ENCODE data around the gene RAPGEF1.

The RAPGEF1 gene

DNA sequence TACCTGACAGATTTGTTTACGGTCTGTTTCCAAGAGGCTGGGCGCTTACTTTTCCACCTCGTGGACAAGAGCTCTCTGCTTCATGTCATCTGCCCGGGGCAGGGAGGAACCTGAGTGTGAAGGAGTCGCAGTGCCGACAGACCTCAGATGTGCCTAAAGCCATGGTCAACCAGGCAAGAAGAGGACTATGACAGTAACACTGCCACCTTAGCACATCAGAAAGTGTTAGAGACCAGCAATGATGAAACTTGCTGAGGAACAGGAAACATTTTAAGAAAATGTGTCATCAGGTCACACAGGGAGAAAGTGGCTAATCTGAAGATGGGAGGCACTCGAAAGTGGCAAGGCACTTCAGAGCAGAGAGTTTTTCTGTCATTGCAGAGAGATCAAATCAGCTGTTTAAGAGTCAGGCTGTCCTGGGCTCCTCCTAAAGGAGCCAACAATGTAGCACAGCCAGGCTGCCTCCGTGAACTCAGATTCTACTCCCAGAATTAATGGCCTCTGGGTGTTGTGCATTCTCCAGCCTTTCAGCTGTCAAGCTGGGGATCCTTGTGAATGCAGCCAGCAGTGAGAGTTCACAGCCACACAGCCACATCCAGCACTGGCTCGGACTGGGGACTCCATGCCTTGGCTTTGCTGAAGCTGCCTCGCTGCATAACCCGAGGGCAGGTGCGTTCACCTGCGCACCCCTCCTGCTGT is 94.6 kb downstream of the RAPGEF1 start:
- ChIA-PET CTCF (interaction anchor here (1.8 to 3.9 kb wide), 2 partner anchors 8 to 95 kb away, joined by 6 to 27 read pairs; no protein-coding TSS in a partner anchor), POLR2A (no interaction called here)
- TF ChIP-seq, protein P1, sequence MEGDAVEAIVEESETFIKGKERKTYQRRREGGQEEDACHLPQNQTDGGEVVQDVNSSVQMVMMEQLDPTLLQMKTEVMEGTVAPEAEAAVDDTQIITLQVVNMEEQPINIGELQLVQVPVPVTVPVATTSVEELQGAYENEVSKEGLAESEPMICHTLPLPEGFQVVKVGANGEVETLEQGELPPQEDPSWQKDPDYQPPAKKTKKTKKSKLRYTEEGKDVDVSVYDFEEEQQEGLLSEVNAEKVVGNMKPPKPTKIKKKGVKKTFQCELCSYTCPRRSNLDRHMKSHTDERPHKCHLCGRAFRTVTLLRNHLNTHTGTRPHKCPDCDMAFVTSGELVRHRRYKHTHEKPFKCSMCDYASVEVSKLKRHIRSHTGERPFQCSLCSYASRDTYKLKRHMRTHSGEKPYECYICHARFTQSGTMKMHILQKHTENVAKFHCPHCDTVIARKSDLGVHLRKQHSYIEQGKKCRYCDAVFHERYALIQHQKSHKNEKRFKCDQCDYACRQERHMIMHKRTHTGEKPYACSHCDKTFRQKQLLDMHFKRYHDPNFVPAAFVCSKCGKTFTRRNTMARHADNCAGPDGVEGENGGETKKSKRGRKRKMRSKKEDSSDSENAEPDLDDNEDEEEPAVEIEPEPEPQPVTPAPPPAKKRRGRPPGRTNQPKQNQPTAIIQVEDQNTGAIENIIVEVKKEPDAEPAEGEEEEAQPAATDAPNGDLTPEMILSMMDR (IDR thresholded peaks at IDR 0.05; ENCODE audit: control extremely low read depth, extremely low read depth, low read depth, missing control alignments): no peak
- no peak for DNase-seq (ENCODE audit: extremely low spot score)

DNA sequence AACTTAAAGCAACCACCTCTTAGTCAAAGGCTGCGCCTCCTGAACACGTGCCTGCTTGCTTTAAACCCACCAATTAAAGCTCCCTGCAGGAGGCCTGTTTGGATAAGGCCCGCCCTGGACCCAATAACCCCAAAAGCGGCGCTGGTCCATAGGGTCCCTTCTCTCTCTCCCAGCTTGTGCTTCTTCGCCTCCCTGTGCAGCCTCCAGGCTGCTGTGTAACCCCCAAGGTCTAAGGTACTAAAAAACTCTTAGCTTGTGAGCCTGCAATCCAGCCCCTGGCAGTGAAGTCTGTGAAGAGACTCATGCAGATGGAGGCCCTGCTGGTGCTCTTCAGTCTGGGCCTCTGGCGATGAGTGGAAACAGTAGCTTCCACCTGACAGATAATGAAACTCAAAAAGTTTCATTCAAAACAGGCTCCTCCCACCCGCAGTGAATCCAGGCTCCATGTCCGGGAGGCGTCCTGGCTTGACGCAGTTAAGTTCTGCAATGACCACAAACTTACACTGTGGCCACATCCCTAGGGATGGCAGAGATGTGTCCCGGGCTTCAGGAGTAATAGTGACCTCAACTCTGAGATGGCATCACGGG is 97.3 kb downstream of the RAPGEF1 start:
- DNase-seq (ENCODE audit: extremely low spot score): peak; percentile 81
- ChIA-PET CTCF (interaction anchor here (0.6 to 3.9 kb wide), 22 partner anchors 8 to 293 kb away, joined by 3 to 27 read pairs (median 4); partner anchors contain the start of gene RAPGEF1), POLR2A (interaction anchor here (0.6 to 1.1 kb wide), 5 partner anchors 12 to 95 kb away, joined by 3 to 4 read pairs (median 3); no protein-coding TSS in a partner anchor)
- TF ChIP-seq, protein P1 (IDR thresholded peaks at IDR 0.05; ENCODE audit: control extremely low read depth, extremely low read depth, low read depth, missing control alignments): no peak

DNA sequence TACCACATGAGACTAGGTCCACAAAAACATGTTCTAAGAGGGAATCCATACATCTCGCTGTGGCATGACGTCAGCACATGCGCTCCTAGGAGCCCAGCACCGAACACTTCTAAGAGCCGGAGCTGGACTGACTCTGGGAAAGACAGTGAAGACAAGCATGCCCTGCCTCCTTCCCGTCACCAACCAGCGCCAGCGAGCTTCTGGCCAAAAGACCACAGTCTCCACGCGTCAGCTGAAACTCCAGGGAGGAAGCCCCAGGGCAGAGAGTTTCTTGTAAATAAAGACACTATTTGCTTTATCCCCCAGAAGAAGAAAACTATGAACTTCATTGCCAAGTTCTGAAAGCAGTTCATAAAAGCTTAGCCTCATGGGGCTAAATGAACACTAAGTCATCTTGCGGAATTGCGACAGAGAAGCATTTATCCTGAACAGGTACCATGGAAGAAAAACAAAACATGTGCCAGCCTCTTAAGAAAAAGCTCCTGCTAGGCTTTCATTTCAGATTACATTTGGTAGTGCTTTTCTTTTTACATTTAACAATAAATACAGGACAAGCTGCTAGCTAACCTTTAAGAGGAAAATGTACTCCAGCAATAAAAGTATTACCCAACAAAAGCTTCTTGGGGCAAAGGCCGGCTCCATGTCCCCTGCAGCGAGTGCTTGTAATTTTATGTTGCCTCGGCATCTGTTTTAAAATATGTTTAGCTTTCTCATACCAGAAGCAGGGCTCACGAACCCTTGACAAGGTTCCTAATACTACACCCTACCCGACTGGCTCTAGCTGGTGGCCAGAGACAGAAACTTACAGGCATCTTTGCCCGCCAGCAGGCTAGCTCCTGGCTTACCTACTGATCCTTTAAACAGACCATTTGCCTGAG is 98.0 kb downstream of the RAPGEF1 start:
- ChIA-PET POLR2A (interaction anchor here (0.6 to 1.1 kb wide), 2 partner anchors 13 to 96 kb away, joined by 3 to 4 read pairs; no protein-coding TSS in a partner anchor), CTCF (interaction anchor here (0.6 to 3.9 kb wide), 22 partner anchors 8 to 105 kb away, joined by 3 to 27 read pairs (median 4); partner anchors contain the start of gene RAPGEF1)
- no peak for DNase-seq (ENCODE audit: extremely low spot score)
- TF ChIP-seq, protein P1 (IDR thresholded peaks at IDR 0.05; ENCODE audit: control extremely low read depth, extremely low read depth, low read depth, missing control alignments): no peak

DNA sequence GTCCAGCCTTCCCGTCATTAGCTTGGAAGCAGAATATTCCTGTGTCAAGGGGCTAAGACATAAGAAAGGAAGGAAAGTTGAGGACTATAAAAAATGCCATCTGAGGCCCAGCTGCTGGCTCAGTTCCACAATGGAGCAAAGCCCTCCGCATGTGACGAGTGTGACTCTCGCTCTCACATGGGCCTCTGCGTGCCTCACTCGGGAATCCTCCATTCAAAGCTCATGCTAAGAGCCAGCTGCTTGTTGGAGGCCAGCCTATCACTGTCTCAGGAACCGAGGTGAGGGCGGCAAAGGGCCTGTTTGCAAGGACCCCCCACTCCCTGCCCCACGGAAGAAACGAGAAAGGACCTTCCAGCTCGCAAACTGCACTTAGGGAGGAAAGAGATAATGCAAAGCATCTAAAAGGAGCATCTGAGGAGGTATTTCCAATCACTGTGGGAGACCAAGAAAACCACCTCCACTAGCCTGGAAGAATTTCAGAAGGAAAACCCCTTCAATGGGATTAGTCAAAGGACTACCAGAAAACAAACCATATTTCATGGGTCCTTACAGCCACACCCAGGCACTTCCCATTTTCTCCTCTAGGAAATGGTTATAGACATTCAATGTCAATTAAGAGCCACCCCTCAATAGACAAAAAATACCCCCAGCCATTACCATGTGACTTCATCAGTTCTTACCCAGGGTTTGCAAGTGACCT is 99.3 kb downstream of the RAPGEF1 start:
- ChIA-PET CTCF (interaction anchor here (0.8 to 3.1 kb wide), 8 partner anchors 12 to 100 kb away, joined by 3 to 8 read pairs (median 4); partner anchors contain the start of gene RAPGEF1), POLR2A (no interaction called here)
- TF ChIP-seq, protein P1 (IDR thresholded peaks at IDR 0.05; ENCODE audit: control extremely low read depth, extremely low read depth, low read depth, missing control alignments): no peak
- DNase-seq (ENCODE audit: extremely low spot score): no peak

DNA sequence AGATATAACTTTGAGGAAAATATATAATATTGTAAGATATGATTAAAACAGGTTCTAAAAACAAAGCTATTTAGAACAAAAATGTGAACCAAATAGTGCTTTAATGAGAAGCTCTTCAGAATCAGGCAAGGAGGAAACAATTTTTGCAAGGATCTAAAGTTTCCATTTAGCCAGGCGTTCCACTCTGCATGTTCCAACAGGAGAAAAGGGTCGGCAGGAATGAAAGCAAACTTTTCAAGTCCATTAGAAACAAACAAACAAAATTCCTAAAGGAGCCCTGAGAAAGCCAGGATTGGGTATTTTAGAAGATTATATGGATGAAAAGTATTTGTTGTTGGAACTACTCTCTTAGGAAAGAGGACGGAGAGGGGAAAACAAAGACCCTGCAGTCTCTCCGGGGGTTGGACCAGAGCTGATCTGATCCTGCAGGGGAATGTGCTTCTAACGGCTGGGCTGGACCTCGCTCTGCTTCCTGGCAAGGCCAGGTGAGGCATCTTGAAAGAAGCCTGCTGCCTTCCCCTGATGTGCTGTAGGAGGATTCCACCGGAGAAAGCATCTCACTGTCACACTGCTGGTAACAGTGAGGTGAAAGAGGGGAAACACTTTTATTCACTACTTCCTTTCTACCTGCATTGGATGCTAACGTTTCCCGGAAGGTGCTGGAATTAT is 100.0 kb downstream of the RAPGEF1 start:
- TF ChIP-seq, protein P1 (IDR thresholded peaks at IDR 0.05; ENCODE audit: control extremely low read depth, extremely low read depth, low read depth, missing control alignments): no peak
- CTCF ChIA-PET: interaction anchor here (0.8 to 3.1 kb wide), 6 partner anchors 11 to 101 kb away, joined by 3 to 8 read pairs (median 3); no protein-coding TSS in a partner anchor
- POLR2A ChIA-PET: no interaction called here
- DNase-seq (ENCODE audit: extremely low spot score): no peak

All from GM10248 (cell line).